Measurements from ENCODE around the gene MT3.

GRCh38 chr16:56615353-56615752, 26.0 kb downstream of the MT3 start:
- TF ChIP-seq CTCF (IDR thresholded peaks at IDR 0.05; ENCODE audit: insufficient read depth, low read length) = no peak
- no peak for TF ChIP-seq POLR2AphosphoS5 (IDR thresholded peaks at IDR 0.05; ENCODE audit: low read depth)
- TF ChIP-seq, protein P1, sequence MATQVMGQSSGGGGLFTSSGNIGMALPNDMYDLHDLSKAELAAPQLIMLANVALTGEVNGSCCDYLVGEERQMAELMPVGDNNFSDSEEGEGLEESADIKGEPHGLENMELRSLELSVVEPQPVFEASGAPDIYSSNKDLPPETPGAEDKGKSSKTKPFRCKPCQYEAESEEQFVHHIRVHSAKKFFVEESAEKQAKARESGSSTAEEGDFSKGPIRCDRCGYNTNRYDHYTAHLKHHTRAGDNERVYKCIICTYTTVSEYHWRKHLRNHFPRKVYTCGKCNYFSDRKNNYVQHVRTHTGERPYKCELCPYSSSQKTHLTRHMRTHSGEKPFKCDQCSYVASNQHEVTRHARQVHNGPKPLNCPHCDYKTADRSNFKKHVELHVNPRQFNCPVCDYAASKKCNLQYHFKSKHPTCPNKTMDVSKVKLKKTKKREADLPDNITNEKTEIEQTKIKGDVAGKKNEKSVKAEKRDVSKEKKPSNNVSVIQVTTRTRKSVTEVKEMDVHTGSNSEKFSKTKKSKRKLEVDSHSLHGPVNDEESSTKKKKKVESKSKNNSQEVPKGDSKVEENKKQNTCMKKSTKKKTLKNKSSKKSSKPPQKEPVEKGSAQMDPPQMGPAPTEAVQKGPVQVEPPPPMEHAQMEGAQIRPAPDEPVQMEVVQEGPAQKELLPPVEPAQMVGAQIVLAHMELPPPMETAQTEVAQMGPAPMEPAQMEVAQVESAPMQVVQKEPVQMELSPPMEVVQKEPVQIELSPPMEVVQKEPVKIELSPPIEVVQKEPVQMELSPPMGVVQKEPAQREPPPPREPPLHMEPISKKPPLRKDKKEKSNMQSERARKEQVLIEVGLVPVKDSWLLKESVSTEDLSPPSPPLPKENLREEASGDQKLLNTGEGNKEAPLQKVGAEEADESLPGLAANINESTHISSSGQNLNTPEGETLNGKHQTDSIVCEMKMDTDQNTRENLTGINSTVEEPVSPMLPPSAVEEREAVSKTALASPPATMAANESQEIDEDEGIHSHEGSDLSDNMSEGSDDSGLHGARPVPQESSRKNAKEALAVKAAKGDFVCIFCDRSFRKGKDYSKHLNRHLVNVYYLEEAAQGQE (IDR thresholded peaks at IDR 0.05; ENCODE audit: insufficient replicate concordance, low read depth) = no peak
